HG03139 (cell line): ENCODE results near the gene TNKS1BP1.
"Not testable (repeated sequence)": the region's sequence is repeated elsewhere in the genome, so short reads cannot be mapped to it uniquely, and the experiment has no call there.

Source experiments
- ATAC-seq: cut with Tn5 transposase; IDR thresholded peaks from one replicate; pipeline ENCODE4 v1.9.1; 2021; ENCODE audit not compliant: unreplicated experiment

TNKS1BP1 gene

GRCh38 chr11:57324886-57325734 lies at the start of gene TNKS1BP1:
Gene TNKS1BP1, minus strand, starts transcription at chr11:57324952. Its CDS starts 3,067 bp downstream, at chr11:57321885.
- peak; percentile 90 for ATAC-seq

- no peak for ATAC-seq
Observed at GRCh38 chr11:57373146-57373545, 48.4 kb upstream of the TNKS1BP1 start.

- ATAC-seq = no peak
Observed at GRCh38 chr11:57370941-57371340, 46.2 kb upstream of the TNKS1BP1 start.

GRCh38 chr11:57370251-57370650 lies 45.5 kb upstream of the TNKS1BP1 start:
- no peak for ATAC-seq

- ATAC-seq = no peak
Observed at GRCh38 chr11:57368845-57369232, 44.1 kb upstream of the TNKS1BP1 start.

GRCh38 chr11:57368106-57368844 lies 43.5 kb upstream of the TNKS1BP1 start:
- no peak for ATAC-seq

GRCh38 chr11:57364851-57365660 lies 40.3 kb upstream of the TNKS1BP1 start:
- ATAC-seq = no peak

GRCh38 chr11:57363131-57364080 lies 38.7 kb upstream of the TNKS1BP1 start:
- ATAC-seq = no peak

GRCh38 chr11:57361926-57362325 lies 37.2 kb upstream of the TNKS1BP1 start:
- ATAC-seq = no peak

- ATAC-seq = not testable (repeated sequence)
Observed at GRCh38 chr11:57361420-57361819, 36.7 kb upstream of the TNKS1BP1 start.

GRCh38 chr11:57360991-57361390 lies 36.2 kb upstream of the TNKS1BP1 start:
- no peak for ATAC-seq

- ATAC-seq = no peak
Observed at GRCh38 chr11:57359896-57360690, 35.3 kb upstream of the TNKS1BP1 start.

- ATAC-seq = no peak
Observed at GRCh38 chr11:57359396-57359795, 34.6 kb upstream of the TNKS1BP1 start.

GRCh38 chr11:57358991-57359390 lies 34.2 kb upstream of the TNKS1BP1 start:
- ATAC-seq = no peak

- no peak for ATAC-seq
Observed at GRCh38 chr11:57358543-57358961, 33.8 kb upstream of the TNKS1BP1 start.

- no peak for ATAC-seq
Observed at GRCh38 chr11:57357856-57358255, 33.1 kb upstream of the TNKS1BP1 start.

GRCh38 chr11:57357310-57357709 lies 32.6 kb upstream of the TNKS1BP1 start:
- ATAC-seq = no peak

- ATAC-seq = no peak
Observed at GRCh38 chr11:57356268-57356667, 31.5 kb upstream of the TNKS1BP1 start.

- no peak for ATAC-seq
Observed at GRCh38 chr11:57354699-57355098, 29.9 kb upstream of the TNKS1BP1 start.
